Fibroblast of peridontal ligament (primary cell): ENCODE results near the gene CCBE1.

ENCODE experiments used
- DNase-seq: peaks from one replicate; pipeline ENCODE4 v3.0.0-alpha.2; 2010; ENCODE audit errors: extremely low read depth

Gene CCBE1

DNA sequence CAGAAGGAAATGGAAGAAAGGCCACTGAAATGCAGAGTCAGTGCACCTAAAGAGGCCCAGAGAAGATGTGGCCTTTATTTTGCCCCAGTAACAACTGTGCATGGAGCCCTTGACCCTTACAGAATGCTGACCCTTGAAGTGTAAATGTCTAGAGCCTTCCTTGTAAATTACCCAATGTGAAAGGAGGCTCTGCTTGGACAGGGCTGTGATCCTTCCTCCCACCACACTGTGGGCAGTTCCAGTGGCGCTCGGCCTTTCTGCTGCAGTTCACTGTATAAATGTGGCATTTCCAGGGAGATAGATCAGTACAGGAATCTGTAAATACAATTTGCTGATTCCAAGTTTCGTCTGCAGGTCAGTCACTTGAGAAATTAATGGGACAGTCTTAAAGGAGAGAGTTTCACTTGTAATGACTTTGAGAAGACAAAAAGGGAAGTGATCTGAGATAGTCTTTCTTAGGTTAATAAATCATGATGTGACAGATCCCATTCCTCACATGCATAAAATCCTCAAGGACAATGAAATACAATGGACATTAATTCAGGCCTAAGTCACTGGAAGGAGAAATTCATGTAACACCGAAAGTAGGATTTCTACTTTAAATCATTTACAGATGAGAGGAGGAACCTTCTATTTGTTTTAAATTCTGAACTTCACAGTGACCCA, 204.3 kb downstream of the CCBE1 start:
- no peak for DNase-seq

- no peak for DNase-seq
Observed at GRCh38 chr18:59488899-59489298, 208.3 kb downstream of the CCBE1 start.

- no peak for DNase-seq
Observed at GRCh38 chr18:59485382-59485781, 211.8 kb downstream of the CCBE1 start.

DNA sequence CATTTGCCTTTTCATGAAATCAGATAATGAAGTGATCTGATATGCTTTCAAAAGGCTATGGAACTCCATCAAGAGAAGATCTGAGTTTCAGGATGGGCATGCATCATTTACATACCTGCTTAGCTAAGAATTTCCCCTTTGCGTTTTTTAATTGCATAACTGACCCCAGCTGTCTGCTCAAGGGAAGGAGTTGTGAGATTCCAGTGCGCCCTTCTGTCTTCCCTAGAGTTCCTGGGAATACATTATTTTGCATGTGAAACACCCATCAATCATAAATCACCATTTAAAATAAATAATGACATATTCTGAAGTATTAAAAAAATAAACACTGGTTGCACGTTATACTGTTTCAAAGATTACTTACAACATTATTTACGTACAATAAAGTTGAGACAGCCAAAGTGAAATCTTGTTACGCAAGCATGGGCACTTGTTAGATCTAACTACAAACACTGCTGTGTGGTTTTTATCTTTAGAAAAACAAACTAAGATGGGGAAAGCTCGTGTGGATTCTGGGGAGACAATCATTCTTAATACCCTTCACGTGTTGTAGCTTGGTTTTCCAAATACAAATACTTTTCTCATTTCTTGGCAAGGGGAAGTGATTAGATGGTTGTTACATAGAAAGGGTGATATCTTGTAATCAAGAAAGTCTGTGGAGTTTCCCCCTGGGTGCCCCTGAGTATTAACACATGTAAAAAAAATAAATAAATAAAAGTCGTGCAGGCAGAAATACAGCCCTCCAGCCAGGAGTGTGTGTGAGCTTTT, 212.5 kb downstream of the CCBE1 start:
- peak; percentile 98 for DNase-seq

GRCh38 chr18:59484131-59484530, 213.1 kb downstream of the CCBE1 start:
- peak; percentile 65 for DNase-seq

DNA sequence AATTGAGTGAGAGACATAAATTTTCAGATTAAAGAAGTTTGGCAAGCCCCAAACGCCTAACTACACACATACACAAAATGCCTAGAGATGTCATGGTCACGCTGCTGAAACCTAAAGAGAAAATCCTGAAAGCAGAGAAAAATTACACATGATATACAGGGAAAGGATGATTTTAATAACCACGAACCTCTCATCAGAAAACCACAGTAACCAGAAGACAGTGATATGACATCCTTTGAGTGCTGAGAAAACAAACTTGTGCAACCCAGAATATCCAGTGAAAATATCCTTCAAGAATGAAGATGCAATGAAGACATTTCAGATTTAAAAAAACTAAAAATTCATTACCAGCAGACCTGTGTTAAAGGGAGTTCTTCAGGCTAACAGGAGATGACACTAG, 215.8 kb downstream of the CCBE1 start:
- peak; percentile 50 for DNase-seq

DNA sequence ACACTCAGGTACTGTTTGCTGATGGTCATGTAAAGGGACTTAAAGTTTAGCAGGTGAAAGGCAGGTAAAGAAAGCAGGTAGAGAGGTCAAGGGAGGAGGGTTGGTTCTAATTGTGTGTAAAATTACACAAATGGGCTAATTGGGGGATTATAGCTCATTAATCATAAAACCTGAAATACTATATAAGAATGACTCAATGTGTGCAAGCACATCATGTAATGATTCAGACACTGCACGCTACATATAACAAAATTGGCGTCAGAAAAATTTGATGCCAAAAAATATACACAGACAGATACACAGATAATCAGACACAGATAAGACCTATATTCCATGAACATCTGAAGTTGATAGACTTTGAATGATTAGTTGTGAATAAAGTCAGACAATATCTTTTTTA, 217.4 kb downstream of the CCBE1 start:
- DNase-seq, result no peak

GRCh38 chr18:59478591-59478990, 218.6 kb downstream of the CCBE1 start:
- peak; percentile 90 for DNase-seq

DNA sequence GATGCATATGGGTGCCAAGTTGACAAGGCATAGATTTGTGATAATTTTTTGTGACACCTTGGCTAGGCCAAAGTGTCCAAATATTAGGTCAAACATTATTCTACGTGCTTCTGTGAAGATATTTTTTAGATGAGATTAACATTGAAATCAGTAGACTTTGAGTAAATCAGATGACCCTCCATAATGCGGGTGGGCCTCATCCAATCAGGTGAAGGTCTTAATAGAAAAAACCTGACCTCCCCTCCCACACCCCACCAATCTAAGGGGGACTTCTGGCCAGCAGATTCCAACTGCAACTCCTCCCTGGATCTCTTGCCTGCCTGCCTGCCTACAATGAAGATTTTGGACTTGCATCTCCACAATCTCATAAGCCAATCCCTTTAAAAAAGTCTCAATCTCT, 219.4 kb downstream of the CCBE1 start:
- DNase-seq, result no peak

DNA sequence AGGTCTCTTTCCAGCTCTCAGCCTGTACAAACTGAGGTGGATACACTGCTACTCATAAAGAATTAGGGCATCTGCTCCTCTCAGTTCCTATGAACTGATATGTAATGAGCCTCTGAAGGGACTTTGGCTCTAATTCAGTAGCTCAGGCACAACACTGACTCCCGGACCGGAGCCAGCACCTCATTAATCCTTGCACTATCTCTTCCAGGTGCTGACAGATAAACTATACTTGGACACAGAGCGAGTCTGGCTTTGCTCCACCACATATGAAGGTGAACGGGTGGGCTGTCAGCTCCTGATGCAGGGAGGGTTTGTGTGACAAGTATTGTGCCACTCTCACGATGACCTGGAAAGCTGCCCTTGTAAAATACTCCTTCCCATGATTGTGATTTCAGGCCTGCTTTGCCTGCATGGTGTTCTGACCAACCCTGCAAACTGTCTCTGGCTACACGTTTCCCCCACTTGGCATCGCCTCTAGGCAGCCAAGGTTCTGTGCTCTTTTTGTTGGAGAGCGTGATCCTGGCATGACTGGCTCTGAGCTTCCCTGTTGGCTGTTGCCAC, 226.6 kb downstream of the CCBE1 start:
- DNase-seq, result no peak

- no peak for DNase-seq
Observed at GRCh38 chr18:59469463-59470180, 227.6 kb downstream of the CCBE1 start.

- no peak for DNase-seq
Observed at GRCh38 chr18:59468821-59469220, 228.4 kb downstream of the CCBE1 start.

GRCh38 chr18:59467497-59467896, 229.7 kb downstream of the CCBE1 start:
- DNase-seq, result no peak

GRCh38 chr18:59466980-59467379, 230.2 kb downstream of the CCBE1 start:
- no peak for DNase-seq

DNA sequence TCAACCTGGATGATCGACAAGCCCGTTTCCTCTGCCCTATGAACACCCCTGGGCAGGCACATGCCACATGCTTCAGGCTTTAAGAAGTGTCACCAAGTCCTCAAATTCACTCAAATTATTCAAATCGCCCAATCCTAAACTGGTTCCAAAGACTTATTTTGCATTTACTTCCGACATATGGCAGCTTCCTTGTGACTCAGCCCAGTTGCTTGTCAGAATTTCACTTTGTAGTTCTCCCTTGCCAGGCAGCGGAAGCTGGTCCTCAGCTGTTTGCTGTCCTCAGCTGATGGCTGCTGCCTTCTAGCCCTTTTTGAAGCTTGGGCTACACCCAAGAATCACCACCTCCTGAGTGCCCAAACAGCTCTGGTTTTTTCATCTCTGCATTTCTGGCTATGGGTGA, 232.7 kb downstream of the CCBE1 start:
- DNase-seq, result no peak

GRCh38 chr18:59461171-59461570, 236.1 kb downstream of the CCBE1 start:
- no peak for DNase-seq

DNA sequence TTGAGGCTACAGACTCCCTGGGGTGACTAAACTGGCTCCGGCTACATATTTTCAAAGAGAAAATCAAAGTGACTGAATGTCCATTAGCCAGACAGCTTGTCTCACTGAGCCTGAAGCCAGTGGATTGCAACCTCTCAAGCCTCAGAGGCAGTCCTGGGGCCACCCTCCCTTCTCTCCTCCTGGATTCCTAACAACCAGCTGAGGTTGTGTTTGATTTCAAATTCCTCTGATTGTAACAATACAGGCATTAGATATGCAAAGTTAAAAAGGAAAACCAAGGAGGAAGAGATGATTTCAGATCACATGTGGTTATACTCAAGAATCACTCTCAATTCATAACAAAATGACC, 237.2 kb downstream of the CCBE1 start:
- peak; percentile 58 for DNase-seq

DNA sequence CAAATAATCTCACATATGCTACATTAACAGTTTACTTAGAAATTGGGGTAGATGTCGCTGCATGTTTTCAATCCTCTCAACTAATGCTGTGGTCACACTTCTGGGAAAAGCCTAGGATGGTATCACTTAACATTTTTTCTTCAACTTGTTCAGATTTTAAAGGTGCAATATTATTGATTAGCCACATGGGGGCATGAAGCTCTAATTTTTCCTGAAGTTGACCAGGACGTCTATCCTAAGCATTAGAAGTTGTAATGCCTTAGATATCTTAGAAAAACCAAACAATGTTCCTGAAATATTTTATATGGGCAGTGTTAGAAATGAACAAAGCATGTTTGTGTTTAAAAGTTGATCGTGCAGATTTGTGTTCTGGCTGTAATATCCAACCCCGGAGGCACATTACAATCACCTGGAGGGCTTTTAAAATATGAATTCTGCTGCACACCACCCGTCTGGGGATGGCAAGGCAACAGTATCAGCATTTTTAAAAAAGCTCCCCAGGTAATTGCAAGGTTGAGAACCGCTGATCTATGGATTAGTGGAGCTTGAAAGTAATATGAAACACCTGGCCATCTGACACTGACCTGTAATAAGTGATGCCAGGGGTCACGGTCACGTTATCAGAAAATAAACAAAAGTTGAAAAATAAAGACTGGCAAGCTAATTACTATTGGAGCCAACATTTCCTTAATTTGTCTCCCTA, 237.7 kb downstream of the CCBE1 start:
- peak; percentile 86 for DNase-seq

DNA sequence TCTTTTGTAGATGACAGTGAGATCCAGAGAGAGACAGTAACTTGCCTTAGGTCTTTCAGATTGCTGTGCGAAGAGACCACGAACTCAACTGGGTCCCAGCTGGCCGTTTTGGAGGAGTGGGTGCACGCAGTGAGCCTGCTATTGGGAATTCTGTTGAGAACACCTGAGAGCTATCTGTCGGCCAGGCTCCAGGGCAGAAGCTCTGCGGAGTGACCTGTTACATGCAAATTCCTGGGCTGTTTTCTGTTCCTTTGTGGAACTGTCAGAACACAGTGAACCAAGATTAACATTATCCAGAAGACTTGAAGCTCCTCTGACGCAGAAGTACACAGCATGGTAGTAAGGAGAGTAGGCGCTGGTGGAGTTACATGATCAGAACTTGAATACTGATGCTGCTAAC, 238.6 kb downstream of the CCBE1 start:
- no peak for DNase-seq

DNA sequence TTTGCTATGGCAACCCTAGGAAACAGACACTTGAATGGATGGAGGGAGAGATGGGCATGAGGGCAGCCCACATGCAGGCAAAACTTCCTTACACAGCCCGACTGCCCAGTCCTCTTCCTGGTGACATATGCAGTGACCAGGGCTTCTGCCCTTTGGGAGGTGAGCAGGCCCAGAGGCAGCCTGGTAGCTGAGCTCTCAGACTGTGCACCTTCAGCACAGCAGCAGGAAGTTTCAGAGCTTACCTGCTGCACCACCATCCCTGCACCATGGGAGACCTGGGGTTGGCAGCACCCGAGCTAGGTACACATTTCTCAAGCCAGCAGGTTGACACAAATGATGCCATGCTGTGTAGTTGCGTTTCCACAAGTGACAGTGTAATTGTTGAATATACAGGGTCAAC, 240.6 kb downstream of the CCBE1 start:
- no peak for DNase-seq

DNA sequence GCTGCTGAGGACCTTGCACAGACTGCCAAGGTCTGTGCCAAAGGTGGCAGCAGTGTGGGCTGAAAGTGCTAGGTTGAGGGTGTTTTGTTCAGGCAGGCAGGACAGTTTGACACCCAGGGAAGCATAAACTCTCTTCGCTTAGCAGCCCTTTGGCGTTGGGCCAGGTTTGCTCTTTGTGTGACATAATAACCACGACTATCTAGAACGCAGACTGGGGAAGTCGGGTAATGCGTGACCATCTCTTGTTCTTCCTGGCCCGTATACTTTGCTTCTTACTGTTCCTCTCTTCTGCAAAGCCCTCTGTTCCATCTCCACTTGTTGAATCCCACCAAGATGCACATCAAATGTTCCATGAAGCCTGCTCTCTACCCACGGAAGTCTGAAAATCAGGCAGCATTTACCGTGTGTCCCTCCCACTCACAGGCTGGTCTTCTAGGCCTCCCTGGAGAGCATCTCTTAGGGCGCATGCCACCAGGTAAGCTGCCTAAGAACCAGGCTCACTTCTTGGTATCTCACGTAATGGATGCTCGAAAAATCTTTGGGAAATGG, 241.4 kb downstream of the CCBE1 start:
- no peak for DNase-seq
